Lower leg skin (tissue), 3 donors: Measurements from ENCODE around the gene CERK.
A peak's percentile ranks its signal among the peaks of the same experiment; 100 is the strongest.

Source experiments
- CTCF ChIP-seq, 3 donors: fragments of 450-650 bp; IDR thresholded peaks; one replicate each; pipeline ENCODE4 v1.5.1; 2016; ENCODE audit warnings: antibody characterized with exemption in 3 of 3, mild to moderate bottlenecking in 3 of 3, moderate library complexity in 2 of 3
- POLR2A ChIP-seq, 2 donors: fragments of 450-650 bp; IDR thresholded peaks; one replicate each; pipeline ENCODE4 v1.6.1; 2016 to 2017; ENCODE audit warnings: antibody characterized with exemption in 2 of 2, mild to moderate bottlenecking in 1 of 2, moderate library complexity in 1 of 2

DNA sequence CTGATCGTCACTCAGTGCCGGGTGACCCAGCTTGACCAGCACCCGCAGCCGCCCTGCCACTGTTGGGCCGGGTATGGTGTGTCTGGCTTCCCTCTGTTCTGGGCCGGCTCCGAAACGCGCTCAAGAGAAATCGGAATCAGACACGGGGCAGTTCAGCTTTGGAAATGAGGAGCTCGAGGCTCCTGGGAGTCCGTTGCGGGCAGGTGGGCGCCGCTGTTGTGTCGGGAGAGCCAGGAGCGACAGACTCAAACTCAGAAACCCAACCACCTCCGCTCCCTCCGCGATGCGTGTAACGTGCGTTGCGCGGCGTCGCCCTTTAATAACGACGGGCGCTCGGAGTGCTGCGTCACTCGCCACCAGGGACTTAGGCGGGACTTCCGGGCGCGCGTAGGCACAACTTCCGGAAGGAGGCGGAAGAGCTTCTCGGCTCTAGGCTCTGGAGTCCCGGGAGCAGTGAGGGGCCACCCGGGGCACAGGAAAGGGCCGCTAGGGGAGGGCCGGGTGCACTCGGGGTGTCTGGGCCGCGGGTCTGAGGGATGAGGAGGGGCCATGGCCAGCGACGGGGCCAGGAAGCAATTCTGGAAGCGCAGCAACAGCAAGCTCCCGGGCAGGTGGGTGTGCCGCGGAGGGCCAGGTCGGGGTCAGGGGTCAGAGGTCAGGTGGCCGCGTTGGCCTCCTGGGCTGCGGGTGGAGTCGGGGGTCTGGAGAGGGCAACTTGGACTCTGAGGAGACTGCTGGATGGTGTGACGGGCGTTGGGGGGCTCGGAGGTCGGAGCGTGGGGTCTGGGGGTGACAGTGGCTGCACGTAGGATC lies 24.4 kb upstream of the CERK start, which contains the start of gene TBC1D22A:
- TF ChIP-seq POLR2A (IDR thresholded peaks at IDR 0.05): peak in 1 of 2 donors; percentile 94
- no peak for TF ChIP-seq CTCF (IDR thresholded peaks at IDR 0.05)
